GM12864 (cell line): Measurements from ENCODE around the gene UFSP2.

Experiments
- DNase-seq: peaks from one replicate; pipeline ENCODE4 v3.0.0-alpha.2; 2011; ENCODE audit warnings: low read depth
- H3K4me3 ChIP-seq: 2 replicates; pipeline ENCODE4 v1.5.1; 2011; ENCODE audit warnings: mild to moderate bottlenecking, low read depth, low read length, control low read depth
- CTCF ChIP-seq: IDR thresholded peaks from 2 replicates; pipeline ENCODE4 v1.5.1; 2011; ENCODE audit warnings: low read depth, mild to moderate bottlenecking, moderate library complexity, low read length, control low read depth, inconsistent platforms; ENCODE audit errors: missing control alignments

UFSP2 gene

GRCh38 chr4:185396724-185397385, 28.9 kb downstream of the UFSP2 start, which contains the start of gene ANKRD37:
ANKRD37 (plus strand) TSS chr4:185396841; CDS start chr4:185396924, 83 bp downstream.
- no peak for DNase-seq
- no peak for TF ChIP-seq CTCF
- H3K4me3 ChIP-seq: peak within 1 kb of the TSS; percentile 73

GRCh38 chr4:185395956-185396723, 29.6 kb downstream of the UFSP2 start:
- DNase-seq: peak; percentile 90
- peak overlapping the region; percentile 73 for H3K4me3 ChIP-seq
- no peak for TF ChIP-seq CTCF

GRCh38 chr4:185395238-185395955, 30.4 kb downstream of the UFSP2 start, which contains the start of gene LRP2BP:
LRP2BP (minus strand) TSS chr4:185395924; CDS start chr4:185378186, 17,738 bp downstream.
- DNase-seq: no peak

GRCh38 chr4:185394568-185395237, 31.1 kb downstream of the UFSP2 start:
- no peak for TF ChIP-seq CTCF

More at GRCh38 chr4:185395238-185395955, 30.4 kb downstream of the UFSP2 start, which contains the start of gene LRP2BP:
- H3K4me3 ChIP-seq: peak within 1 kb of the TSS; percentile 73
- no peak for TF ChIP-seq CTCF

GRCh38 chr4:185392156-185392555, 33.6 kb downstream of the UFSP2 start:
- no peak overlapping the region for H3K4me3 ChIP-seq
- TF ChIP-seq CTCF: no peak
- no peak for DNase-seq

More at GRCh38 chr4:185394568-185395237, 31.1 kb downstream of the UFSP2 start:
- peak overlapping the region; percentile 73 for H3K4me3 ChIP-seq
- DNase-seq: no peak

- H3K4me3 ChIP-seq: no peak overlapping the region
- TF ChIP-seq CTCF: no peak
- DNase-seq: no peak
Observed at GRCh38 chr4:185390941-185391340, 34.8 kb downstream of the UFSP2 start.
